Mucosa of gallbladder (tissue), 1 donor: ENCODE measurements around the gene RBM15. TPM values are rescaled to one million over a fixed set of nuclear protein-coding genes. Genes with fewer than 3 reads are reported as not detected.

Source experiments
- DNase-seq: peaks from one replicate; pipeline ENCODE4 v3.0.0-alpha.2; 2020; ENCODE audit warnings: low spot score
- total RNA-seq: library from RNA; stranded (reverse); gene quantifications from one replicate; pipeline ENCODE4 v1.2.1, GENCODE V29; 2021
- donor health status: DM: no; HTN: no; CAD: no.

The RBM15 gene
- total RNA-seq, 1 donor from 2014 or later, result 23.8 TPM

DNA sequence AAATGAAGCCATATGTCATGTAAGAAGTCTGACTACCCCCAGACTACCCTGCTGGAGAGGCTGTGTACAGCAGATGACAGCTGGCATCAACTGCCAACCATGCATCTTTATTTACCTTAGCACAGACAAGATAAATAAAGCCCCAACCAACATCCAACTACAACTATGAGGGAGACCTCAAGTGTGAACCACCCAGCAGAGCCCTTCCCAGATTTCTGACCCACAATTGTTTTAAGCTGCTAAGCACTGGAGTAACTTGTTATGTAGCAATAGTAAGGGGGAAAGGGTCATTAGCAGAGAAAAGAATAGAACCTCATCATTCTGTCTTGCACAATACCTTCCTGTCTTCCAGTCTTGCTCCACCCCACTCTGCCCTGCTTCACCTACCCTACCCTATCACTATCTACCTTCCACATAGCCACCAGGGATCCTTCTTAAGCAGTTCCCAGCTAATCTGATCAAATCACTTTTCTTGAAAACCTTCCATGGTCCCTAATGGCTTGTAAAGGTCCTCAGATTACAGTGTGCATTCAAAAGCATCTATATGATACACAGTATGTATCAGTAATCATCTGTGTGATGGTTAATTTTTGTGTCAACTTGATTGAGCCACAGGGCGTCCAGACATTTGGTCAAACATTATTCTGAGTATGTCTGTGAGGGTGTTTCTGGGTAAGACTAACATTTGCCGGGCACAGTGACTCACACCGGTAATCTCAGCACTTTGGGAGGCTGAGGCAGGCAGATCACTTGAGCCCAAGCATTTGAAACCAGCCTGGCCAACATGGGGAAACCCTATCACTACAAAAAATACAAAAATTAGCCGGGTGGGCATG is 19.6 kb upstream of the RBM15 start:
- DNase-seq, result no peak

- no peak for DNase-seq
Measured at GRCh38 chr1:110320168-110320518, 19.0 kb upstream of the RBM15 start.

DNA sequence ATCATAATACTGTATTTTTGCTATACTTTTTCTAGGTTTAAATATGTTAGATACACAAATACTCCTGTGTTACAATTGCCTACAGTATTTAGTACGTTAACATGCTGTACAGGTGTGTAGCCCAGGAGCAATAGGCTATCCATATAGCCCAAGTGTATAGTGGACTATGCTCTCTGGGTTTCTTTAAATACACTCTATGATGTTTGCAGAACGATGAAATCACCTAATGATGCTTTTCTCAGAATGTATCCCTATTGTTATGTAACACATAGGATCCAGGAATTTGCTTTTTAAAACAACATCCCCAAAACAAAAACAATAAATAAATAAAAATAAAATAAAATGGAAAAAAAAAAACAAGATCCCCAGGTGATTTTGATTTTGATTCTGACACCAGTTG is 18.1 kb upstream of the RBM15 start:
- no peak for DNase-seq

DNA sequence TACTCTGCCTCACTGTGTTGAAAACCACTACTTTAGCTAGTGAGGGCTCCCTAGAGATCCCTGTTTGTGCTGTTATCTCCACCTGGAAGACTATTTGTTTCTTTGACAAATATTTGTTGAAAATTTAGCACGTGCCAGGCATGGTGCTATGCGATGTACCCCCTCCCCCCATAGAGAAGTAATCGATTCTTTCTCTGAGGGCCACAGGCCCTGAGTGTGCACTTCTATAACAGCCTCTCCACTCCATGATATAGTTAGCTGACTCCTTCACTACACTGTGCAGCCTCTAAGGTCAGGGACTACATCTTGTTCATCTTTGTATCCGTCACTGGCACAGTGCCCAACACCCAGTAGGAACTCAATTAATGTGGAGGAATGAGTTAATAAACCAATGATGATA is 17.3 kb upstream of the RBM15 start:
- DNase-seq, result no peak

DNA sequence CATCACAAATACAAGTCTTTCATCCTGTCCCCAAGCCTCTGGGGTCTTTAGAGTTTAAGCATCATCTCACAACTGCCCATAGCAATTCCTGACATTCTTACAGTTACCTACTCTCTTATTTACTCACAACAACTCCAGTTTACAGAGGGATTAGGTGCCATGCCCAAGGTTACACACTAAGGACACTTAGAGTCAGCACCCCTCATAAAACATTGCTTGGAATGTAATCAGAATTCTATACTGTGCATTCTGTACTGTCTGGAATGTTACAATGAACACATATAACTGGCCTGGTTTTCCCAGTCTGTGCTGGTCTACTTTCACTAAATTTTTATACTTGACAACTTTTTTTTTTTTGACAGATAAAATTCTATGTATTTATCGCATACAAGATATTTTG is 14.5 kb upstream of the RBM15 start:
- no peak for DNase-seq

DNA sequence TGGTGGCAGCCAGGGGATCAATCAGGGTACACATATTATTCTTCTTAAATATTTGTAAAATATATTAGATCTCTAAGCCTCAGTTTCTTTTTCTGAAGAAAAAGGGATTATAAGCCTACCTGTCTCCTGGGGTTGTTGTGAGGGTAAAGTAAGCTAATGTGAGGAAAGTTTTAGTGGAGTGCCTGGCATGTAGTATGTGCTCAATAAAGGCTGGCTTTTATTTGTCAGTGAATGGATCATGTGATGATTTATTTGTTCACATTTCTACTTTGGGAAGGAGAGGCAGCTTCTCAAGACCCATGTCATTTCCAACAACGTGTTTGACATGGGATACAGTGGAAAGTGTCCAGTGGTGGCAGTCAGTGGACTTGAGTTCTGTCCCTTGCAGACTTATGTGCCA is 12.4 kb upstream of the RBM15 start:
- DNase-seq, result no peak

DNA sequence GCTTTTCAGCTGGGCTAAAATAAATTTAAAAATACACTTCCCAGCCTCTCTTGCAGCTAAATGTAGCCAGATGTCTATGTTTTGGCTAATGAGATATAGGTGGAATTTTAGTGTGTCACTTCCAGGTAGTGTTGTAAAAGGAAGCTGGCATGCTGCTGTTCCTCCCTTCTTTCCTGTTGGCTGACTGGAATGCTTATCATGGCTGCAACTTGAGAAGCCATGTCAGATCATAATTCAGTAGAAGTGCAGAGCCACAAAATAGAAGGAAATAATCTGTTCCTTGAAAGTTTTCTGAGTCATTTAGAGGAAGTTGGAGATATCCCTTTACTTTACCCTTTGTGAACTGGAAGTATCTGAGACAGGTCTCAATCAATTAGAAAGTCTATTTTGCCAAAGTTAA is 10.9 kb upstream of the RBM15 start:
- DNase-seq, result no peak

DNA sequence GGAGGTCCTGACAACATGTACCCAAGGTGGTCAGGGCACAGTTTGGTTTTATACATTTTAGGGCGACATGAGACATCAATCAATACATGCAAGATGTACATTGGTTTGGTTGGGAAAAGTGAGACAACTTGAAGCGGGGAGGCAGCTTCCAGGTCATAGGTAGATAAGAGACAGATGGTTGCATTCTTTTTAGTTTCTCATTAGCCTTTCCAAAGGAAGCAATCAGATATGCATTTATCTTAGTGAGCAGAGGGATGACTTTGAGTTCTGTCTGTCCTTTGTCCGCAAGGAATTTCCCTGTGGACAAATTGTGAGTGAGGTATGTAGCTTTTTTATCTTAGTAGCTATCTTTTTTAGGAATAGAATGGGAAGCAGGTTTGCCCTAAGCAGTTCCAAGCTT is 10.5 kb upstream of the RBM15 start:
- DNase-seq, result no peak

- DNase-seq, result no peak
Measured at GRCh38 chr1:110335265-110335664, 3.9 kb upstream of the RBM15 start.

DNA sequence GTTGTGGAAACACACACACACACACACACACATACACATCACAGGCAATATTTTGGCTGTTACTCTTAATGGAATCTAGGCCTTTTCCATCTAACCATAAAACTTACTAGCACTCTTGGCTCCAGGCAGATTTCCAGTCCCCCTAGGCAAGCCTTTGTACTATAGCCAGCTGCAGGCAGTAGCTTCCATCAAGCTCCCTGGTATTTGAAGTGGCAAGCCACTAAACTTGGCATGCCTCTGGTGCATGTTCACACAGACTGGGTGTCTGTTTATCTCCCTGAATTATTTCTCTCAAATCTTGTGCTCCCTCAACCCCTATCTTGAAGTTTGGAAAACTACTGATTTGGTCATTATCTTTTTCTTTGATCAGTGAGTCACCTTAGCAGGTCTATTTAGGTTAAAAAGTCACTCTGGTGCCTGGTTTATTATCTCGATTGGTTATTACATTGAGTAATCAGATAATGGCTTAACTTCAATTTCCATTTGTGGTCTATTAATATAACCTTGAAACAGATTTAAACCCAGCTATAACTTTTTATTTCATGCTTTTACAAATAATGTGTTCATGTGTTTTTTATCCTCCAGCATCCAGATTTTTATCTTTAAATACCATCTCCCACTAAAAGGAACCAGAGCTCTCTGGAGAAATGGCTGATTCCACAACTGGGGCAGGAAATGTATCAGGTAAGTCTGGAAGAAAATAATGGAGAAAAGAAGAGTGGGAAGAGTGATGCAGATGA is 2.7 kb upstream of the RBM15 start:
- DNase-seq, result no peak

DNA sequence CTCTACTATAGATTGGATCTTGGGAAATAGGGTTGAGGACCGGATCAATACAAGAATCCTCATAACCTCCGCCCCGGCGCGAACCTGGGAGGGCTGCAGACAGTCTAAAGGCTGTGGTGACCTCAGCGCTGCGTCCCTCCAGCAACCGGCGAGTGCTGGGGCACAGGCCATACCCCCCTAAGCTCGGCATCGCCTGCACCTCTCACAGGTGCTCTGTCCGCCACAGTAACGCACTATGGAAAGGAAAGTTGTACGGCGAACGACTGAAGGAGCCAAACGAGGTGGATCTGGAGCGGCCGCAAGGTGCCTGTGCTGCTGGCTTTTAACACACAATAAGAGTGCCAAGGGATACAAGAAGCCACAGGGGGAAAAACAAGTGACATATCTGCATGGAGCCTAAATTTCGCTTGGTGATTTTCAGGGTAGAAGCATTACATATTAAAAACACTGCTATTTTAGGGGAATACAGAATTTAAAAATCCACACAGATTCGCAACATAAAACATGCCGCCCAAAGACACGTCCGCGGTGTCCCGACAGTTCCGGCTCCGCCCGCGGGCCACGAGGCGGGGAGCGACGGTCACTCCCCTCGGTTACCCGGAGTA is 1.4 kb upstream of the RBM15 start:
- DNase-seq, result no peak

DNA sequence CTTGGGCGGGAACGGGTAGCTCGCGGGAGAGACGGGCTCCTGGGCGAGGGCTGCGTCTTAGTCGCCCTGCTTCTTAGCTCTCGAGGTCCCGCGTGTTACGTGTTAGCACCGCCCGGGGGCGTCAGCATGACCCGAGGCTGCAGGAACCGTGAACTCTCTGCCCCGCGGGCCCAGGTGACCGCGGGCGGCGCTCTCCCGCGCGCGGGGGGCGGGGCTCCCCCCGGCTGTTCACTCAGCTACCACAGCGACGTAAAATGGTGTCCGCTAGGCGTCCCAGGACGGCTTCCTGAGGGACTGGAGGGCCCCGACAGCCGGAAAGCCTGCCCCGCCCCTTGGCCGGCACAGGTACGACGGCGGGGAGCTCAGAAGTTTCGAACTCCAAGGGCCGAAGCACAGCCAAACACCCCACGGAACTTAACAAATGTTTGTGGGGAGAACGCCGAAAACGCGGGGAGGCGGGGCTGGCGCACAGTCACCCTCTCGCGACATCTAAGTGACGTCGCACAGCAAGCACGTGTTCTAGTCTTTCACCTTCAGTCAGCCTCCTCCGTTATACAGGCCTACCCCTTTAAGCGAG is 780 bp upstream of the RBM15 start:
- DNase-seq, result peak; percentile 89

DNA sequence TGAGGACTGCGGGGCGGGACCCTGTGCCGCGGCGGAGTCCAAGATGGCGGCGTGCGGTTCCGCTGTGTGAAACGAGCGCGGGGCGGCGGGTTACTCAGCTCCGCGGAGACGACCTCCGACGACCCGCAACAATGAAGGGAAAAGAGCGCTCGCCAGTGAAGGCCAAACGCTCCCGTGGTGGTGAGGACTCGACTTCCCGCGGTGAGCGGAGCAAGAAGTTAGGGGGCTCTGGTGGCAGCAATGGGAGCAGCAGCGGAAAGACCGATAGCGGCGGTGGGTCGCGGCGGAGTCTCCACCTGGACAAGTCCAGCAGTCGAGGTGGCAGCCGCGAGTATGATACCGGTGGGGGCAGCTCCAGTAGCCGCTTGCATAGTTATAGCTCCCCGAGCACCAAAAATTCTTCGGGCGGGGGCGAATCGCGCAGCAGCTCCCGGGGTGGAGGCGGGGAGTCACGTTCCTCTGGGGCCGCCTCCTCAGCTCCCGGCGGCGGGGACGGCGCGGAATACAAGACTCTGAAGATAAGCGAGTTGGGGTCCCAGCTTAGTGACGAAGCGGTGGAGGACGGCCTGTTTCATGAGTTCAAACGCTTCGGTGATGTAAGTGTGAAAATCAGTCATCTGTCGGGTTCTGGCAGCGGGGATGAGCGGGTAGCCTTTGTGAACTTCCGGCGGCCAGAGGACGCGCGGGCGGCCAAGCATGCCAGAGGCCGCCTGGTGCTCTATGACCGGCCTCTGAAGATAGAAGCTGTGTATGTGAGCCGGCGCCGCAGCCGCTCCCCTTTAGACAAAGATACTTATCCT is 430 bp downstream of the RBM15 start:
- DNase-seq, result no peak

DNA sequence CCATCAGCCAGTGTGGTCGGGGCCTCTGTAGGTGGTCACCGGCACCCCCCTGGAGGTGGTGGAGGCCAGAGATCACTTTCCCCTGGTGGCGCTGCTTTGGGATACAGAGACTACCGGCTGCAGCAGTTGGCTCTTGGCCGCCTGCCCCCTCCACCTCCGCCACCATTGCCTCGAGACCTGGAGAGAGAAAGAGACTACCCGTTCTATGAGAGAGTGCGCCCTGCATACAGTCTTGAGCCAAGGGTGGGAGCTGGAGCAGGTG is 961 bp downstream of the RBM15 start:
- DNase-seq, result no peak

DNA sequence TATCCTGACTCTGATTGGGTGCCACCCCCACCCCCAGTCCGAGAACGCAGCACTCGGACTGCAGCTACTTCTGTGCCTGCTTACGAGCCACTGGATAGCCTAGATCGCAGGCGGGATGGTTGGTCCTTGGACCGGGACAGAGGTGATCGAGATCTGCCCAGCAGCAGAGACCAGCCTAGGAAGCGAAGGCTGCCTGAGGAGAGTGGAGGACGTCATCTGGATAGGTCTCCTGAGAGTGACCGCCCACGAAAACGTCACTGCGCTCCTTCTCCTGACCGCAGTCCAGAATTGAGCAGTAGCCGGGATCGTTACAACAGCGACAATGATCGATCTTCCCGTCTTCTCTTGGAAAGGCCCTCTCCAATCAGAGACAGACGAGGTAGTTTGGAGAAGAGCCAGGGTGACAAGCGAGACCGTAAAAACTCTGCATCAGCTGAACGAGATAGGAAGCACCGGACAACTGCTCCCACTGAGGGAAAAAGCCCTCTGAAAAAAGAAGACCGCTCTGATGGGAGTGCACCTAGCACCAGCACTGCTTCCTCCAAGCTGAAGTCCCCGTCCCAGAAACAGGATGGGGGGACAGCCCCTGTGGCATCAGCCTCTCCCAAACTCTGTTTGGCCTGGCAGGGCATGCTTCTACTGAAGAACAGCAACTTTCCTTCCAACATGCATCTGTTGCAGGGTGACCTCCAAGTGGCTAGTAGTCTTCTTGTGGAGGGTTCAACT is 2.1 kb downstream of the RBM15 start:
- no peak for DNase-seq

DNA sequence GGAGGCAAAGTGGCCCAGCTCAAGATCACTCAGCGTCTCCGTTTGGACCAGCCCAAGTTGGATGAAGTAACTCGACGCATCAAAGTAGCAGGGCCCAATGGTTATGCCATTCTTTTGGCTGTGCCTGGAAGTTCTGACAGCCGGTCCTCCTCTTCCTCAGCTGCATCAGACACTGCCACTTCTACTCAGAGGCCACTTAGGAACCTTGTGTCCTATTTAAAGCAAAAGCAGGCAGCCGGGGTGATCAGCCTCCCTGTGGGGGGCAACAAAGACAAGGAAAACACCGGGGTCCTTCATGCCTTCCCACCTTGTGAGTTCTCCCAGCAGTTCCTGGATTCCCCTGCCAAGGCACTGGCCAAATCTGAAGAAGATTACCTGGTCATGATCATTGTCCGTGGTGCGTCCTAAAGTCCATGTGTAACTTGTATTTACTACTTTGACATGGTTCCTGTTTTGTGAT is 2.7 kb downstream of the RBM15 start:
- no peak for DNase-seq

DNA sequence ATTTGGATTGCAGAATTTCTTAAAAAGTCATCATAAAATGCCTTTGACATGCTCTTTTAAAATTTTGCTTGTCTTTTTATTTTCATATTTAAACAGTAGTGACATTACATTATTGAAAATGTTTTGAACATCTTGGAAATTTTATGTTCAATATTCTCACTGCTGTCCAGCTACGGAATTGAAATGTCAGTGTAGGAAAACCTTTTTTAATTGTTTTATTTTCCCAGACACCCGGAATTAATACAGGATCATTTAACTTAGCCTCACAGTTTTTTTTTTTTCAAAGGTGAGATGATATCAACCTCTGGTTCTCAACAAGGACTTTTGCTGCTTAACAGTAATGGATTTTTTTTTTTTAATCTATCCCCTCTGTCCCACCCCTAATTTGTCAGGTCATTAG is 4.1 kb downstream of the RBM15 start:
- DNase-seq, result no peak

GRCh38 chr1:110344152-110344551 is 5.0 kb downstream of the RBM15 start:
- no peak for DNase-seq

DNA sequence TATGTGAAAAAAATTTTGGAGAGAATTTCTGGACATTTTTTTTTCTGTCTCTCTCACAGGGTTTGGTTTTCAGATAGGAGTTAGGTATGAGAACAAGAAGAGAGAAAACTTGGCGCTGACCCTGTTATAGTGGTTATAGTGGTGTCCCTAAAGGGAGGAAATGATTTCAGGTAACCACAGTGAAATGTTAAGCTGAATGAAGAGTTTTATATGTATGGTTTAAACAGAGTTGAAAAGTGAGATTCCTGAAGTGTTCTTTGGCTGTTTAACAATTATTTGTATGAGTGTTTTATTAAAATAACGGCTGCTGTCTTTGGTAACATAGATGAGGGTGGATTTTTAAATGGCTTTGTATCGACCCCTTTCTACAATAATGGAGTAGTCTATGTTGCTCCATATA is 6.3 kb downstream of the RBM15 start:
- DNase-seq, result no peak

- DNase-seq, result no peak
Measured at GRCh38 chr1:110346690-110347089, 7.5 kb downstream of the RBM15 start.

DNA sequence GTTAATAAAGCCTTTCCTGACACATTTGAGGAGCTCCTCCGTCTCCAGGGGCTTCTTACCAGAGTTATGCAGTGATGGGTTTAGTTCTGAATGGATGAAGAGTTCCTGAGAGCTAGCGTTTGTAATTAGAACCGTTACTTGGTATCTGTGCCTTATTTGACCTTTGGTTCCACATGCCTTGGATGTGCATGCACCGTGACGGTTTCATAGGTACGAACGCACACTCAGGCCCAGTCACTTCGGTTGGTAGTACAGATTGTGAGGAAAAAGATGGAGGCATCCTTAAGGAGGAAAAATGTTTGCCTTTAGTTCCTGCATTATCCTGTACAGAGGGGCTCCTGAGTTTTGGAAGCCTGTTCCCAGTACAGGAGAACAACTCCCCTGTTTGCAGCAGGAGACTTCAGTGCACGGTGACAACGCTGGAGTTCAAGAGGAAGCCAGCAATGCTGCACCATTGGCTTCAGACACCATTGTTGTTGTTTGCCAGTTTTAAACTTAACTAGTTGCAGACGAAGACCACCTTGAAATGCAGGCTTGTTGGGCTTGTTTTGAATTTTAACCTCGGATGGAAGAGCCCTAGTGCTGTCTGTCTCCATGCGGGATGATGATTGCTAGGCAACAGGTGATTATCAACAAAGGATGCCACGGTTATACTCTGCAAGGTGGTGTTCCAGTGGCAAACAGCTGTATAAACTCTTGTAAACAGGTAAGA is 8.2 kb downstream of the RBM15 start:
- DNase-seq, result no peak
